ENCODE data around the gene VEPH1.

VEPH1 gene

DNA sequence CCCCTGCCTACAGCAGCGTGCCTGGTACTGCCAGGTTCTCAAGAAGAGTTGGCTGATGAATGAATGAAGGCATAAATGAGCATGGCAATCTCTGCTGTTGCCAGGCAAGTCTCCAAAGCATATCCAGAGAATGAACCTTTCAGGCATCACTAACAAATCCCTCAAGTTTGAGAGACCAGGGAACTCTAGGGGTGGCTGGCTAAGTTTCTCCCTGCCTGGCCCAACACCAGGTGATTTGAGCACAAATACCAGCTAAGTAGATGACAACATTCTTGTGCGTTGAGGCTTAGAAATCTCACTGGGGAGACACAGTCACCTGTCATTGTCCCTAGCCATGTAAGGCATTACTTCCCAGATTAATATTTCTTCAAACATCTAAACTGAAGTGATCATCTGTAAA lies 147.9 kb downstream of the VEPH1 start:
- Histone ChIP-seq H4K20me1 (ENCODE audit: insufficient read depth, low read length) (no peaks in the 10 kb centered on the region), H3K27ac (ENCODE audit: low read length) (no peak overlapping the region), H3K36me3 (replicated peaks; ENCODE audit: low read depth, low read length) (no peaks in the 10 kb centered on the region), H3K4me1 (ENCODE audit: low read length) (no peaks in the 10 kb centered on the region), H3K27me3 (ENCODE audit: low read depth, low read length) (peaks cover 15% of the 10 kb centered on the region), H3K4me2 (ENCODE audit: low read length) (no peak overlapping the region), H3K9ac (ENCODE audit: low read length) (no peak overlapping the region), H3K9me3 (ENCODE audit: insufficient read depth, low read length) (no peaks in the 10 kb centered on the region), H3K79me2 (ENCODE audit: low read length) (no peaks in the 10 kb centered on the region), H2AFZ (ENCODE audit: low read depth, low read length) (no peak overlapping the region), H3K4me3 (ENCODE audit: low read length) (no peak overlapping the region)
- TF ChIP-seq, protein P1, sequence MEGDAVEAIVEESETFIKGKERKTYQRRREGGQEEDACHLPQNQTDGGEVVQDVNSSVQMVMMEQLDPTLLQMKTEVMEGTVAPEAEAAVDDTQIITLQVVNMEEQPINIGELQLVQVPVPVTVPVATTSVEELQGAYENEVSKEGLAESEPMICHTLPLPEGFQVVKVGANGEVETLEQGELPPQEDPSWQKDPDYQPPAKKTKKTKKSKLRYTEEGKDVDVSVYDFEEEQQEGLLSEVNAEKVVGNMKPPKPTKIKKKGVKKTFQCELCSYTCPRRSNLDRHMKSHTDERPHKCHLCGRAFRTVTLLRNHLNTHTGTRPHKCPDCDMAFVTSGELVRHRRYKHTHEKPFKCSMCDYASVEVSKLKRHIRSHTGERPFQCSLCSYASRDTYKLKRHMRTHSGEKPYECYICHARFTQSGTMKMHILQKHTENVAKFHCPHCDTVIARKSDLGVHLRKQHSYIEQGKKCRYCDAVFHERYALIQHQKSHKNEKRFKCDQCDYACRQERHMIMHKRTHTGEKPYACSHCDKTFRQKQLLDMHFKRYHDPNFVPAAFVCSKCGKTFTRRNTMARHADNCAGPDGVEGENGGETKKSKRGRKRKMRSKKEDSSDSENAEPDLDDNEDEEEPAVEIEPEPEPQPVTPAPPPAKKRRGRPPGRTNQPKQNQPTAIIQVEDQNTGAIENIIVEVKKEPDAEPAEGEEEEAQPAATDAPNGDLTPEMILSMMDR (IDR thresholded peaks at IDR 0.05; ENCODE audit: low read depth, low read length) = no peak
- TF ChIP-seq EZH2phosphoT487 (IDR thresholded peaks at IDR 0.05; ENCODE audit: low read depth) = no peak

DNA sequence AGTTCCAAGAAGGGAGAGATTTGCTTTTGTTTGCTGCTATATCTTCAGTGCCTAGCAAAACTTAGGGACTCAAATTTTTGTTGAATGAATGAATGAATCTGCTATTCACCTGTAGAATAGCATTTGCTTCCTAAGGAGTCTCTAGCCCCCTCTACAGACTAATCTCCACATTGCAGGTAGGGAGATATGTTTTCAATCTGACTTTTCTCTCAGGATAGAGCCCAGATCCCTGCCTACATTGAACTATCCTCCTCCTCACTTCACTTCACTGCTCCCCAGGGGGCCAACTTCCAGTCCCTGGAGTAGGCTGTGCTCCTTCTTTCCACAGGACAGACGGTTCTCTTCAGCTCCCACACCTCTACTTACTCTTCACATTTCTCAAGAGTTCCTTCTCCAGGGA lies 148.5 kb downstream of the VEPH1 start:
- Histone ChIP-seq H4K20me1 (ENCODE audit: insufficient read depth, low read length) (no peaks in the 10 kb centered on the region), H3K9me3 (ENCODE audit: insufficient read depth, low read length) (no peaks in the 10 kb centered on the region), H3K4me1 (ENCODE audit: low read length) (no peaks in the 10 kb centered on the region), H3K4me2 (ENCODE audit: low read length) (no peak overlapping the region), H3K27ac (ENCODE audit: low read length) (no peak overlapping the region), H3K27me3 (ENCODE audit: low read depth, low read length) (peaks cover 15% of the 10 kb centered on the region), H3K36me3 (replicated peaks; ENCODE audit: low read depth, low read length) (no peaks in the 10 kb centered on the region), H3K9ac (ENCODE audit: low read length) (no peak overlapping the region), H3K4me3 (ENCODE audit: low read length) (no peak overlapping the region), H3K79me2 (ENCODE audit: low read length) (no peaks in the 10 kb centered on the region), H2AFZ (ENCODE audit: low read depth, low read length) (no peak overlapping the region)
- TF ChIP-seq EZH2phosphoT487 (IDR thresholded peaks at IDR 0.05; ENCODE audit: low read depth) = no peak
- TF ChIP-seq, protein P1 (IDR thresholded peaks at IDR 0.05; ENCODE audit: low read depth, low read length) = peak; percentile 55

DNA sequence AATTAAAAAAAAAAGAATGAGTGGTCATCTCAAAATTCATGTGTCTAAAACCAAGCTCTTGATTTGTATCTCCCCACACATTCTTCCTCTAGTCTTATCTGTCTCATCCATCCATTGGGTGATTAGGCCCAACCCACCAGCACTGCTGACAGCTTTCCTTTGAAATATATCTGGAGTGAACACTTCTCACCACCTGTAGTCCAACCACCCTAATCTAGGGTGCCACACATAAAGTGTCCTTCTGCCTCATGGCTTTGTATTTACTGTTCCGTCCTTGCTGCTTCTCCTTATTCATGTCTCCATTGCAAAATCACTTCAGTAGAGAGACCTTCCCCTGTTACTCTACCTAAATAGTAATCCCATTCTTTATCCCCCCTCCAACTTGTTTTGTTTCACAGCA lies 149.0 kb downstream of the VEPH1 start:
- Histone ChIP-seq H2AFZ (ENCODE audit: low read depth, low read length) (no peak overlapping the region), H4K20me1 (ENCODE audit: insufficient read depth, low read length) (no peaks in the 10 kb centered on the region), H3K9ac (ENCODE audit: low read length) (no peak overlapping the region), H3K4me2 (ENCODE audit: low read length) (no peak overlapping the region), H3K27ac (ENCODE audit: low read length) (no peak overlapping the region), H3K36me3 (replicated peaks; ENCODE audit: low read depth, low read length) (no peaks in the 10 kb centered on the region), H3K4me1 (ENCODE audit: low read length) (no peaks in the 10 kb centered on the region), H3K9me3 (ENCODE audit: insufficient read depth, low read length) (no peaks in the 10 kb centered on the region), H3K4me3 (ENCODE audit: low read length) (no peak overlapping the region), H3K27me3 (ENCODE audit: low read depth, low read length) (peaks cover 14% of the 10 kb centered on the region), H3K79me2 (ENCODE audit: low read length) (no peaks in the 10 kb centered on the region)
- TF ChIP-seq, protein P1 (IDR thresholded peaks at IDR 0.05; ENCODE audit: low read depth, low read length) = no peak
- TF ChIP-seq EZH2phosphoT487 (IDR thresholded peaks at IDR 0.05; ENCODE audit: low read depth) = no peak

DNA sequence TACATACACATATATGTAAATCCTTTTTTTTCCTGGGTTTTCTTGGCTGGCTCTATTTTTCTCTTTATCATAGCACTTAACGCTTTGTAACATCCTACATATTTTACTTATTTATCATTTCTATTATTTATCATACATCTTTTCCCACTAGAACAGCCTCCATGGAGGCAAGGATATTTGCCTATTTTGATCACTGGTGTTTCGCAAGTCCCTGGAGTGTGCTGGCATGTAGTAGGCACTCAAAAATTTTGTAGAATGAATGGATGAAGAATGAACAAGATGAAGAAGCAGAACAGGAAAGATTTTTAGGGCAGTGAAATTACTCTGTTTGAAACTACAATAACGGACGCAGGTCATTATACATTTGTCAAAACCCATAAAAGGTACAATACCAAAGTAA lies 149.6 kb downstream of the VEPH1 start:
- H2AFZ ChIP-seq (ENCODE audit: low read depth, low read length) = no peak overlapping the region
- TF ChIP-seq, protein P1 (IDR thresholded peaks at IDR 0.05; ENCODE audit: low read depth, low read length) = no peak
- TF ChIP-seq EZH2phosphoT487 (IDR thresholded peaks at IDR 0.05; ENCODE audit: low read depth) = no peak
- no peaks in the 10 kb centered on the region for H3K79me2 ChIP-seq (ENCODE audit: low read length)
- no peaks in the 10 kb centered on the region for H3K4me1 ChIP-seq (ENCODE audit: low read length)
- H3K4me3 ChIP-seq (ENCODE audit: low read length) = no peak overlapping the region
- no peak overlapping the region for H3K27ac ChIP-seq (ENCODE audit: low read length)
- H4K20me1 ChIP-seq (ENCODE audit: insufficient read depth, low read length) = no peaks in the 10 kb centered on the region
- no peak overlapping the region for H3K9ac ChIP-seq (ENCODE audit: low read length)
- no peaks in the 10 kb centered on the region for H3K36me3 ChIP-seq (replicated peaks; ENCODE audit: low read depth, low read length)
- H3K9me3 ChIP-seq (ENCODE audit: insufficient read depth, low read length) = no peaks in the 10 kb centered on the region
- H3K4me2 ChIP-seq (ENCODE audit: low read length) = no peak overlapping the region
- H3K27me3 ChIP-seq (ENCODE audit: low read depth, low read length) = peaks cover 12% of the 10 kb centered on the region
